Stomach (tissue), 4 donors: ENCODE data around the gene SIT1.

Experiments used
- CTCF ChIP-seq, 7 experiments: fragments of 450-650 bp in 4 of 7; fragments of 200-600 bp in 3 of 7; sonication (generic) in 3 of 7; IDR thresholded peaks; one replicate each; pipeline ENCODE4 v1.5.1; 2016 to 2019; ENCODE audit warnings: antibody characterized with exemption in 7 of 7, control low read depth in 2 of 7, mild to moderate bottlenecking in 1 of 7
- EP300 ChIP-seq: sonication (generic); formaldehyde crosslinking; IDR thresholded peaks from one replicate; pipeline ENCODE4 v1.6.1; 2017; ENCODE audit warnings: antibody characterized with exemption
- POLR2A ChIP-seq, 4 donors: fragments of 450-650 bp; IDR thresholded peaks; one replicate each; pipeline ENCODE4 v1.6.1; 2016; ENCODE audit warnings: antibody characterized with exemption in 4 of 4, control low read depth in 2 of 4, mild to moderate bottlenecking in 1 of 4, moderate library complexity in 1 of 4

GRCh38 chr9:35611230-35611797 lies 39.4 kb downstream of the SIT1 start:
- TF ChIP-seq CTCF (IDR thresholded peaks at IDR 0.05): peak in 5 of 7 experiments; percentile 22 to 53 (median 34)
- TF ChIP-seq POLR2A (IDR thresholded peaks at IDR 0.05): no peak
- no peak for TF ChIP-seq EP300
